ENCODE data around the gene NPTX2. TPM values are rescaled to one million over a fixed set of nuclear protein-coding genes. Genes with fewer than 3 reads are reported as not detected.

Gene NPTX2
- total and polyA plus RNA-seq, 11 donors: 0.21 to 32.0 (median 4.5) TPM

GRCh38 chr7:98598846-98599615, 18.1 kb upstream of the NPTX2 start:
- intact Hi-C loops (cut with DNase I): no loop called here
- Histone ChIP-seq H3K9me3 (no peaks in the 10 kb centered on the region), H3K27ac (no peak overlapping the region), H3K36me3 (no peaks in the 10 kb centered on the region), H3K27me3 (no peaks in the 10 kb centered on the region), H3K4me3 (no peak overlapping the region), H3K4me1 (no peaks in the 10 kb centered on the region)
- ATAC-seq (no peak), DNase-seq (no peak)
- TF ChIP-seq CTCF (IDR thresholded peaks at IDR 0.05) (no peak), POLR2A (IDR thresholded peaks at IDR 0.05) (no peak)
- WGBS, 4 donors: 73 to 79% (median 77%) methylated on average over 6 of the region's 6 CpGs

- 83 to 89% (median 88%) methylated on average over 6 of the region's 6 CpGs for WGBS, 4 donors
- ATAC-seq (no peak), DNase-seq (no peak)
- Histone ChIP-seq H3K9me3 (no peaks in the 10 kb centered on the region), H3K4me3 (no peak overlapping the region), H3K27me3 (no peaks in the 10 kb centered on the region), H3K36me3 (no peaks in the 10 kb centered on the region), H3K4me1 (no peaks in the 10 kb centered on the region), H3K27ac (no peak overlapping the region)
- intact Hi-C loops (cut with DNase I): no loop called here
- TF ChIP-seq CTCF (IDR thresholded peaks at IDR 0.05) (no peak), POLR2A (IDR thresholded peaks at IDR 0.05) (no peak)
These were observed 17.2 kb upstream of the NPTX2 start for GRCh38 chr7:98599886-98600285.

GRCh38 chr7:98602755-98603398, 14.2 kb upstream of the NPTX2 start:
- Histone ChIP-seq H3K9me3 (no peaks in the 10 kb centered on the region), H3K4me1 (no peaks in the 10 kb centered on the region), H3K27ac (no peak overlapping the region), H3K27me3 (peaks cover 0 to 5% (median 0%) of the 10 kb centered on the region in 9 donors), H3K4me3 (no peak overlapping the region), H3K36me3 (no peaks in the 10 kb centered on the region)
- no peak for ATAC-seq
- intact Hi-C loops (cut with DNase I): no loop called here
- WGBS, 4 donors: 63 to 70% (median 68%) methylated on average over 3 of the region's 3 CpGs
- no peak for DNase-seq
- TF ChIP-seq POLR2A (IDR thresholded peaks at IDR 0.05): no peak
- no peak for TF ChIP-seq CTCF (IDR thresholded peaks at IDR 0.05)

- no peak overlapping the region for H3K27ac ChIP-seq
- intact Hi-C loops (cut with DNase I): no loop called here
- H3K4me3 ChIP-seq: no peak overlapping the region
- no peaks in the 10 kb centered on the region for H3K36me3 ChIP-seq
- TF ChIP-seq CTCF (IDR thresholded peaks at IDR 0.05): no peak
- TF ChIP-seq POLR2A (IDR thresholded peaks at IDR 0.05): no peak
- no peaks in the 10 kb centered on the region for H3K4me1 ChIP-seq
- no peak for DNase-seq
- 67 to 78% (median 71%) methylated on average over 3 of the region's 3 CpGs for WGBS, 4 donors
- no peak for ATAC-seq
- H3K27me3 ChIP-seq: peaks cover 0 to 5% (median 0%) of the 10 kb centered on the region in 9 donors
- H3K9me3 ChIP-seq: no peaks in the 10 kb centered on the region
These were observed 13.7 kb upstream of the NPTX2 start for GRCh38 chr7:98603399-98603788.

All from heart left ventricle (tissue), 16 donors.